OCI-LY7 (cell line): Measurements from ENCODE around the gene TAS2R30.
"Not testable (repeated sequence)": the region's sequence is repeated elsewhere in the genome, so short reads cannot be mapped to it uniquely, and the experiment has no call there.

Source experiments
- EZH2phosphoT487 ChIP-seq: fragments of 200-600 bp; sonication (generic); IDR thresholded peaks from 2 replicates; pipeline ENCODE4 v1.6.1; 2018; ENCODE audit warnings: low read depth, borderline replicate concordance, mild to moderate bottlenecking, mixed run types, antibody characterized with exemption, low read length, moderate library complexity, mixed read lengths
- TF ChIP-seq, protein P1 (sequence below): fragments of 200-600 bp; sonication (generic); conservative IDR thresholded peaks from 2 replicates; pipeline ENCODE4 v1.5.1; 2014; ENCODE audit warnings: mild to moderate bottlenecking, antibody characterized with exemption, low read length, moderate library complexity, mixed read lengths

DNA sequence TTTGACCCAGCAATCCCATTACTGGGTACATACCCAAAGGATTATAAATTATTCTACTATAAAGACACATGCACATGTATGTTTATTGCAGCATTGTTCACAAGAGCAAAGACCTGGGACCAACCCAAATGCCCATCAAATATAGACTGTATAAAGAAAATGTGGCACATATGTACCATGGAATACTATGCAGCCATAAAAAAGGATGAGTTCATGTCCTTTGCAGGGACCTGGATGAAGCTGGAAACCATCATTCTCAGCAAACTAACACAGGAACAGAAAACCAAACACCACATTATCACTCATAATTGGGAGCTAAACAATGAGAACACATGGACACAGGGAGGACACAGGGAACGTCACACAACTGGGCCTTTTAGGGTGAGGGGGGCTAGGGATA is 20.3 kb downstream of the TAS2R30 start:
- TF ChIP-seq, protein P1, sequence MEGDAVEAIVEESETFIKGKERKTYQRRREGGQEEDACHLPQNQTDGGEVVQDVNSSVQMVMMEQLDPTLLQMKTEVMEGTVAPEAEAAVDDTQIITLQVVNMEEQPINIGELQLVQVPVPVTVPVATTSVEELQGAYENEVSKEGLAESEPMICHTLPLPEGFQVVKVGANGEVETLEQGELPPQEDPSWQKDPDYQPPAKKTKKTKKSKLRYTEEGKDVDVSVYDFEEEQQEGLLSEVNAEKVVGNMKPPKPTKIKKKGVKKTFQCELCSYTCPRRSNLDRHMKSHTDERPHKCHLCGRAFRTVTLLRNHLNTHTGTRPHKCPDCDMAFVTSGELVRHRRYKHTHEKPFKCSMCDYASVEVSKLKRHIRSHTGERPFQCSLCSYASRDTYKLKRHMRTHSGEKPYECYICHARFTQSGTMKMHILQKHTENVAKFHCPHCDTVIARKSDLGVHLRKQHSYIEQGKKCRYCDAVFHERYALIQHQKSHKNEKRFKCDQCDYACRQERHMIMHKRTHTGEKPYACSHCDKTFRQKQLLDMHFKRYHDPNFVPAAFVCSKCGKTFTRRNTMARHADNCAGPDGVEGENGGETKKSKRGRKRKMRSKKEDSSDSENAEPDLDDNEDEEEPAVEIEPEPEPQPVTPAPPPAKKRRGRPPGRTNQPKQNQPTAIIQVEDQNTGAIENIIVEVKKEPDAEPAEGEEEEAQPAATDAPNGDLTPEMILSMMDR: not testable (repeated sequence)
- TF ChIP-seq EZH2phosphoT487: not testable (repeated sequence)
